GM19043 (cell line): Measurements from ENCODE around the gene TKFC.
A peak's percentile ranks its signal among the peaks of the same experiment; 100 is the strongest.

ENCODE experiments used
- ATAC-seq: cut with Tn5 transposase; IDR thresholded peaks from one replicate; pipeline ENCODE4 v1.9.1; 2021; ENCODE audit warnings: low read depth; ENCODE audit not compliant: unreplicated experiment

Gene TKFC

GRCh38 chr11:61310749-61311148 is 22.3 kb upstream of the TKFC start:
- ATAC-seq, result no peak

GRCh38 chr11:61315260-61315659 is 17.8 kb upstream of the TKFC start:
- ATAC-seq, result no peak

- ATAC-seq, result no peak
These were observed 7.2 kb upstream of the TKFC start for GRCh38 chr11:61325649-61326414.

- no peak for ATAC-seq
These were observed 5.4 kb upstream of the TKFC start for GRCh38 chr11:61327669-61328071.

- no peak for ATAC-seq
These were observed 4.7 kb upstream of the TKFC start for GRCh38 chr11:61328351-61328750.

DNA sequence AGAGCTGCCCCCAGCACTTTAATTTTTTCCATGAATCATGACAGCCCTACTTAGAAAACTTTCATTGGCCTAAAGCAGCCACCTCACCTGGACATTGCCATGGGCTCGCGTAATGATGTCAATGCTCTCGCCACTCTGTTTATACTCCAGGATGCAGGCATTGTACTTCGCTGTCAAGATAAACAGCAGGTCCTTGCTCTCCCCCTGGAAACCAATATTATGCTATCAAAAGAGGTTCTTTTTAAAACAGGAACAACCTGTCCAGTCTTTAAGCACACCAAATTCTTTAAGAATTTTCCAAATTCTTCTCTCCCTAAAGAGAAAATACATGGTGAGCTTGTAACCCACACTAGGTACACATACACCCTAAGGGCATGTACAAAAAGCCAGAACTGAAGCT is 3.2 kb upstream of the TKFC start:
- no peak for ATAC-seq

- ATAC-seq, result no peak
These were observed 1.4 kb upstream of the TKFC start for GRCh38 chr11:61331651-61332050.

DNA sequence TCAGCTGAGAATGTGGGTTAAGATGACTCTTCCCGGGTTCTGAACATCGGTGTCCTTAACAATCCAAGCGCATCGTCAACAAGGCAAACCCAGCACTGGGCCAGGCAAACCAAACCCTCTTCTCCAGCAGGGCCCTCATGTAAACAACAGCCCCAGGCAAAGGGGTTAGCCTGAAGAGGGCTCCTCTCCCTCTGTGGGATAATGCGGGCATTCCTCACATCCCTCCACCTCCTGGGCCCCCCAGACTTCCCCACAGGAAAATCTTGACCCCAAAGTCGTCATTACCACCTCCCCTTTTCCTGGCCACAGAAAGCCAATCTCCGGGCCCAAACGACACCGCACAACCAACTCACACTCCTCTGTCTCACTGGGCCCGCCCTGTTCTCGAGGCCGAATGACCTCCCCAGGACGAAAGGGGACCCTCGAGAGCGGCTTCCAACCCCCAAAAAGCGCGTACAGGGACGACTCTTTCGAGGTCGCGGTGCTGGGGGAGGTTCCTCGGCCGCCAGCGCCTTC is 689 bp upstream of the TKFC start:
- ATAC-seq, result no peak

GRCh38 chr11:61333550-61334433 is 764 bp downstream of the TKFC start:
- ATAC-seq, result no peak

GRCh38 chr11:61334434-61335354 is 1.7 kb downstream of the TKFC start:
- ATAC-seq, result no peak

- no peak for ATAC-seq
These were observed 2.3 kb downstream of the TKFC start for GRCh38 chr11:61335355-61335710.

GRCh38 chr11:61336171-61336935 is 3.3 kb downstream of the TKFC start:
- peak; percentile 52 for ATAC-seq

DNA sequence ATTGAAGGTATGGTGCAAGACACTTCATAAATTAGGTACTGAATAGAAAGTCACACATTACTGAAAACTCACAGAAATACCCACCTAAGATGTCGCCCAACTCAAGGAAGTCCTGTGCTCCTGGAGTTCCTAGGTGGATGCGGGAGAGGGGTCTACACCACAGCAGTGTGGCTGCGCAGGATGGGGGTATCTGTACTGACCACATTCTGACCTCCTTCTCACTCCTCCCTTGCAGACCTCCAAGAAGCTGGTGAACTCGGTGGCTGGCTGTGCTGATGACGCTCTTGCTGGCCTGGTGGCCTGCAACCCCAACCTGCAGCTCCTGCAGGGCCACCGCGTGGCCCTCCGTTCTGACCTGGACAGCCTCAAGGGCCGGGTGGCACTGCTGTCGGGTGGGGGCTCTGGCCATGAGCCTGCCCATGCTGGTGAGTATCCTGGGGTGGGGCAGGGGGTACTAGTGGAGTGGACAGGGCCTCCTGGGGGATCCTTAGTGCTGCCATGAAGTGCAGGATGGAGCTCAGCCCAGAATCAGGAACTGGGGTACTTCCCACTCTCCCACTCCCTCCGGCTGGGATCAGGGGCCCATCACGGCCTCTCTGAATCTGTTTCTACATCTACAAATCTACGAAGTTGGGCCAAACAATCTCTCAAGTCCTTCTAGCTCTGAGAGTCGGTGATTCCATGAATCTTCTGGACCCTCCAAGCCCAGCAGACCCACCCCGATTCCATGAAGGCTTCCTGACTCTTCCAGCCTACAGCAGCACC is 4.9 kb downstream of the TKFC start:
- ATAC-seq, result no peak

GRCh38 chr11:61338783-61339489 is 5.9 kb downstream of the TKFC start:
- no peak for ATAC-seq

DNA sequence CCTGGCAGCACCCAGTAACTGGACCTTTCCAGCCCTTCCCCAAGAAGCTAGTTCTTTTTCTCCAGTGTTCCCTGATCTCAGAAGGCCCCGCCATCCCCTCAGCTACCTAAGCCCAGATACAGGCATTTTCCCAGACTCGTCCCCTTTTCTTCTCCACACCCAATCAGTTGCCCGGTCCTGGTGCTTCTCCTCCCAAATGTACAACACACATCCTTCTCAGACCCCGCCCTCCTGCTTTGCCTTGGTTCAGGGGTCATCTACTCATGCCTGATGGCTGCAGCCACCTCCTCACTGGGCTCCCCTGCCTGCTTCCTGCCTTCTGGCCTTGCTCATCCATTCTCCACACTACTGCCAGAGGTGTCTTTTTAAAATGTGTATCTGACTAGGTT is 6.5 kb downstream of the TKFC start:
- ATAC-seq, result no peak

GRCh38 chr11:61340979-61341378 is 8.0 kb downstream of the TKFC start:
- ATAC-seq, result no peak

GRCh38 chr11:61341706-61342105 is 8.7 kb downstream of the TKFC start:
- no peak for ATAC-seq

DNA sequence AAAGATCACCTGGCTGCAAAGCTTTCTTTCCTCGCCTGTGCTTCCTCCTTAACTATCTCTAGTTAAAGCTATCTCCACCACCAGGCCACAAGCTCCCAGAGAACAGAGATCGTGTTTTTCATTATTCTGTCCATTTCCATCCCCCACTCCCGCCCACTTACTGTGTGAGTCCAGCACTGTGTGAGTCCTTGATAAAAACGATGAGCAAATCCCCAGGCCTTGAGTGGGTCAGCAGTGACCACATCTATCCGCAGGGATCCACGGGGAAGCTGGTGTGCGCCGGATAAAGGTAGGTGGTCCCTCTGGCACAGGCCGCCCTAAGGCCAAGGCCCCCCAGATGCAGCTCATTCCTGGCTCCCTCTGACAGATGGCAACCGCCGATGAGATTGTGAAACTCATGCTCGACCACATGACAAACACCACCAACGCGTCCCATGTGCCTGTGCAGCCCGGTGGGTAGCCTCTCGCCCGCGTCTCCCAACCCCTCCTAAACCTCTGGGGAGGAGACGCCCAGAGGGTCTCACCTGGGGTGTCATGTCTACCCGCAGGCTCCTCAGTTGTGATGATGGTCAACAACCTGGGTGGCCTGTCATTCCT is 9.3 kb downstream of the TKFC start:
- ATAC-seq, result no peak
